Retina (tissue), 1 donor: ENCODE data around the gene STPG2.
"Not testable (repeated sequence)": the region's sequence is repeated elsewhere in the genome, so short reads cannot be mapped to it uniquely, and the experiment has no call there.

Source experiments
- DNase-seq: peaks from one replicate; pipeline ENCODE4 v3.0.0-alpha.2; 2016

STPG2 gene

GRCh38 chr4:97786306-97786920, 356.9 kb downstream of the STPG2 start:
- DNase-seq = no peak

- no peak for DNase-seq
Measured at GRCh38 chr4:97778174-97778573, 365.1 kb downstream of the STPG2 start.

- no peak for DNase-seq
Measured at GRCh38 chr4:97774347-97774989, 368.8 kb downstream of the STPG2 start.

GRCh38 chr4:97770222-97770621, 373.1 kb downstream of the STPG2 start:
- DNase-seq = no peak

GRCh38 chr4:97762115-97762512, 381.2 kb downstream of the STPG2 start:
- no peak for DNase-seq

- no peak for DNase-seq
Measured at GRCh38 chr4:97761445-97762114, 381.7 kb downstream of the STPG2 start.

GRCh38 chr4:97759785-97760184, 383.5 kb downstream of the STPG2 start:
- DNase-seq = no peak

- DNase-seq = no peak
Measured at GRCh38 chr4:97752599-97752998, 390.7 kb downstream of the STPG2 start.

GRCh38 chr4:97747945-97748344, 395.3 kb downstream of the STPG2 start:
- DNase-seq = no peak

- DNase-seq = peak; percentile 26
Measured at GRCh38 chr4:97720869-97721432, 422.3 kb downstream of the STPG2 start.

- no peak for DNase-seq
Measured at GRCh38 chr4:97691111-97691605, 452.1 kb downstream of the STPG2 start.

GRCh38 chr4:97670703-97671269, 472.5 kb downstream of the STPG2 start:
- no peak for DNase-seq

- no peak for DNase-seq
Measured at GRCh38 chr4:97665553-97665952, 477.7 kb downstream of the STPG2 start.

GRCh38 chr4:97664741-97665140, 478.5 kb downstream of the STPG2 start:
- no peak for DNase-seq

- DNase-seq = no peak
Measured at GRCh38 chr4:97662133-97662532, 481.1 kb downstream of the STPG2 start.

- no peak for DNase-seq
Measured at GRCh38 chr4:97656044-97656720, 487.1 kb downstream of the STPG2 start.

- no peak for DNase-seq
Measured at GRCh38 chr4:97653701-97654100, 489.6 kb downstream of the STPG2 start.

GRCh38 chr4:97646997-97647396, 496.3 kb downstream of the STPG2 start:
- DNase-seq = no peak

GRCh38 chr4:97645071-97645821, 498.0 kb downstream of the STPG2 start:
- DNase-seq = no peak

GRCh38 chr4:97643179-97643578, 500.1 kb downstream of the STPG2 start:
- no peak for DNase-seq

- no peak for DNase-seq
Measured at GRCh38 chr4:97639961-97640360, 503.3 kb downstream of the STPG2 start.

- not testable (repeated sequence) for DNase-seq
Measured at GRCh38 chr4:97633831-97634230, 509.4 kb downstream of the STPG2 start.
